H9 (cell line): ENCODE results near the gene LNPEP. TPM values are rescaled to one million over a fixed set of nuclear protein-coding genes. Genes with fewer than 3 reads are reported as not detected.

Experiments
- DNase-seq: peaks from one replicate; pipeline ENCODE4 v3.0.0-alpha.2; 2017
- H2AFZ ChIP-seq: one replicate; pipeline ENCODE4 v1.6.1; 2013; ENCODE audit warnings: mild to moderate bottlenecking, low read length, control low read depth, moderate library complexity
- H2AK5ac ChIP-seq: 2 replicates; pipeline ENCODE4 v1.6.1; 2013; ENCODE audit warnings: low read length, control low read depth, mixed read lengths; ENCODE audit not compliant: insufficient read length
- H2BK120ac ChIP-seq: one replicate; pipeline ENCODE4 v1.6.1; 2013; ENCODE audit warnings: low read depth, mild to moderate bottlenecking, low read length, control low read depth, inconsistent platforms; ENCODE audit not compliant: poor library complexity, severe bottlenecking
- H2BK12ac ChIP-seq: 2 replicates; pipeline ENCODE4 v1.6.1; 2013; ENCODE audit warnings: low read length, control low read depth, mixed read lengths, low read depth; ENCODE audit not compliant: insufficient read length
- H2BK15ac ChIP-seq: 2 replicates; pipeline ENCODE4 v1.6.1; 2013; ENCODE audit warnings: low read depth, low read length, control low read depth
- H2BK20ac ChIP-seq: one replicate; pipeline ENCODE4 v1.6.1; 2013; ENCODE audit warnings: low read depth, mild to moderate bottlenecking, low read length, control low read depth, inconsistent platforms; ENCODE audit not compliant: poor library complexity, severe bottlenecking
- H2BK5ac ChIP-seq: 2 replicates; pipeline ENCODE4 v1.6.1; 2013; ENCODE audit warnings: low read length, control low read depth, mixed read lengths; ENCODE audit not compliant: insufficient read length
- H3K14ac ChIP-seq: 2 replicates; pipeline ENCODE4 v1.6.1; 2013; ENCODE audit warnings: low read length, control low read depth; ENCODE audit not compliant: insufficient read depth
- H3K18ac ChIP-seq: 2 replicates; pipeline ENCODE4 v1.6.1; 2013; ENCODE audit warnings: low read depth, mild to moderate bottlenecking, mixed read lengths, low read length, control low read depth; ENCODE audit not compliant: insufficient read length
- H3K23ac ChIP-seq: 2 replicates; pipeline ENCODE4 v1.6.1; 2013; ENCODE audit warnings: low read length, control low read depth, mixed read lengths, low read depth; ENCODE audit not compliant: insufficient read length
- H3K23me2 ChIP-seq: 2 replicates; pipeline ENCODE4 v1.6.1; 2013; ENCODE audit warnings: low read depth, mild to moderate bottlenecking, mixed read lengths, low read length, control low read depth; ENCODE audit not compliant: insufficient read length, poor library complexity, severe bottlenecking
- H3K27ac ChIP-seq: 2 replicates; pipeline ENCODE4 v1.5.1; 2013; ENCODE audit warnings: low read length, control low read depth, mixed read lengths, low read depth; ENCODE audit not compliant: insufficient read length
- H3K27me3 ChIP-seq: 2 replicates; pipeline ENCODE4 v1.6.1; 2013; ENCODE audit warnings: low read length, control low read depth, inconsistent platforms; ENCODE audit not compliant: insufficient read depth
- H3K4ac ChIP-seq: 2 replicates; pipeline ENCODE4 v1.6.1; 2013; ENCODE audit warnings: low read depth, mild to moderate bottlenecking, control low read depth, inconsistent platforms, low read length, moderate library complexity
- H3K4me1 ChIP-seq: 2 replicates; pipeline ENCODE4 v1.6.1; 2013; ENCODE audit warnings: low read length, control low read depth, inconsistent platforms; ENCODE audit not compliant: insufficient read depth
- H3K4me2 ChIP-seq: 2 replicates; pipeline ENCODE4 v1.6.1; 2013; ENCODE audit warnings: low read length, control low read depth, mixed read lengths; ENCODE audit not compliant: insufficient read length, insufficient read depth
- H3K56ac ChIP-seq: 2 replicates; pipeline ENCODE4 v1.6.1; 2013; ENCODE audit warnings: low read depth, mild to moderate bottlenecking, mixed read lengths, low read length, control low read depth; ENCODE audit not compliant: insufficient read length
- H3K79me1 ChIP-seq: 2 replicates; pipeline ENCODE4 v1.6.1; 2013; ENCODE audit warnings: low read depth, mild to moderate bottlenecking, moderate library complexity, low read length, control low read depth, inconsistent platforms; ENCODE audit not compliant: insufficient read depth, poor library complexity, severe bottlenecking
- H3K79me2 ChIP-seq: 2 replicates; pipeline ENCODE4 v1.6.1; 2013; ENCODE audit warnings: low read length, control low read depth, inconsistent platforms; ENCODE audit not compliant: insufficient read depth
- H3K9ac ChIP-seq: 2 replicates; pipeline ENCODE4 v1.6.1; 2013; ENCODE audit warnings: low read length, control low read depth, mixed read lengths; ENCODE audit not compliant: insufficient read length; ENCODE audit errors: extremely low read depth
- H3K9me3 ChIP-seq: one replicate; pipeline ENCODE4 v1.6.1; 2013; ENCODE audit warnings: low read depth, low read length, inconsistent platforms; ENCODE audit not compliant: control insufficient read depth
- H3T11ph ChIP-seq: one replicate; pipeline ENCODE4 v1.6.1; 2013; ENCODE audit warnings: mild to moderate bottlenecking, low read length, control low read depth, inconsistent platforms
- H4K20me1 ChIP-seq: one replicate; pipeline ENCODE4 v1.6.1; 2013; ENCODE audit not compliant: control insufficient read depth, insufficient read length, insufficient read depth
- H4K5ac ChIP-seq: 2 replicates; pipeline ENCODE4 v1.6.1; 2013; ENCODE audit warnings: low read depth, mild to moderate bottlenecking, mixed read lengths, low read length, control low read depth; ENCODE audit not compliant: insufficient read length
- H4K8ac ChIP-seq: replicated peaks from 2 replicates; pipeline ENCODE4 v1.6.1; 2013; ENCODE audit warnings: low read length, control low read depth, mixed read lengths, low read depth; ENCODE audit not compliant: insufficient read length
- H4K91ac ChIP-seq: 2 replicates; pipeline ENCODE4 v1.6.1; 2013; ENCODE audit warnings: low read depth, mild to moderate bottlenecking, moderate library complexity, mixed read lengths, low read length, control low read depth; ENCODE audit not compliant: insufficient read length
- H3K27ac Mint-ChIP-seq, 3 experiments: 2 replicates in 2 of 3; 3 replicates in 1 of 3; pipeline ENCODE4 v1.8.0; 2020 to 2021; ENCODE audit warnings: mixed read lengths in 3 of 3, mild to moderate bottlenecking in 1 of 3, moderate library complexity in 1 of 3
- H3K27me3 Mint-ChIP-seq: 2 replicates; pipeline ENCODE4 v1.8.0; 2021; ENCODE audit warnings: low read depth, mild to moderate bottlenecking, moderate library complexity, mixed read lengths
- H3K36me3 Mint-ChIP-seq, 3 experiments: 2 replicates in 2 of 3; 3 replicates in 1 of 3; pipeline ENCODE4 v1.8.0; 2020 to 2021; ENCODE audit warnings: low read depth in 3 of 3, mixed read lengths in 3 of 3; ENCODE audit not compliant: insufficient read depth in 1 of 3
- H3K4me1 Mint-ChIP-seq, 2 experiments: 2 replicates each; pipeline ENCODE4 v1.8.0; 2020; ENCODE audit warnings: mixed read lengths in 2 of 2
- H3K4me3 Mint-ChIP-seq, 2 experiments: 2 replicates in 1 of 2; 3 replicates in 1 of 2; pipeline ENCODE4 v1.8.0; 2020 to 2021; ENCODE audit warnings: mild to moderate bottlenecking in 2 of 2, mixed read lengths in 2 of 2, moderate library complexity in 1 of 2
- H3K9me3 Mint-ChIP-seq, 2 experiments: 2 replicates in 1 of 2; 3 replicates in 1 of 2; pipeline ENCODE4 v1.8.0; 2020; ENCODE audit warnings: mild to moderate bottlenecking in 2 of 2, mixed read lengths in 2 of 2, moderate library complexity in 1 of 2
- CTCF ChIP-seq: fragments of 200-600 bp; sonication (generic); conservative IDR thresholded peaks from 3 replicates; pipeline ENCODE4 v1.8.0; 2021; ENCODE audit warnings: antibody characterized with exemption, mild to moderate bottlenecking
- WGBS: extraction: QIAGEN DNeasy Blood & Tissue Kit; methylation state at CpG from one replicate; pipeline ENCODE4 v1.1.7; 2013; ENCODE audit warnings: missing lambda C conversion rate, low lambda C conversion rate, mixed read lengths; ENCODE audit not compliant: insufficient read length; ENCODE audit errors: extremely low coverage; 5-methylcytosine and 5-hydroxymethylcytosine counted together
- total RNA-seq: library from RNA; stranded (reverse); gene quantifications from 2 replicates; pipeline ENCODE4 v1.2.1, GENCODE V29; 2021

Gene LNPEP
- total RNA-seq, 1 experiment from 2014 or later = 4.1 TPM

- Histone ChIP-seq H4K5ac (no peak overlapping the region), H4K91ac (no peak overlapping the region), H3K23ac (no peak overlapping the region), H3K14ac (no peak overlapping the region), H2BK5ac (no peak overlapping the region), H2BK15ac (no peak overlapping the region), H3T11ph (no peak overlapping the region), H3K18ac (no peak overlapping the region), H2BK12ac (no peak overlapping the region), H4K20me1 (no peaks in the 10 kb centered on the region), H3K9me3 (no peaks in the 10 kb centered on the region), H2BK20ac (no peak overlapping the region), H3K56ac (no peak overlapping the region), H3K4ac (no peak overlapping the region), H3K23me2 (no peaks in the 10 kb centered on the region), H2BK120ac (no peak overlapping the region), H3K79me1 (no peaks in the 10 kb centered on the region), H3K27ac (no peak overlapping the region), H2AK5ac (no peak overlapping the region), H3K9ac (no peak overlapping the region), H3K27me3 (no peaks in the 10 kb centered on the region), H4K8ac (no peak overlapping the region), H3K4me1 (no peaks in the 10 kb centered on the region), H3K79me2 (no peaks in the 10 kb centered on the region), H3K4me2 (no peak overlapping the region), H2AFZ (no peak overlapping the region)
- no CpG with 5 or more reads among the region's 3 CpGs for WGBS
- no peak overlapping the region for H3K27ac Mint-ChIP-seq
- no peaks in the 10 kb centered on the region for H3K9me3 Mint-ChIP-seq
- no peak for DNase-seq
- no peaks in the 10 kb centered on the region for H3K27me3 Mint-ChIP-seq
- no peak for TF ChIP-seq CTCF
- no peaks in the 10 kb centered on the region for H3K36me3 Mint-ChIP-seq
- H3K4me3 Mint-ChIP-seq = no peak overlapping the region
- no peaks in the 10 kb centered on the region for H3K4me1 Mint-ChIP-seq
Observed at GRCh38 chr5:96902876-96903275, 33.0 kb upstream of the LNPEP start.
